Left lung (tissue), 10 donors: Measurements from ENCODE around the gene YPEL3. TPM values are rescaled to one million over a fixed set of nuclear protein-coding genes. Genes with fewer than 3 reads are reported as not detected.

Experiments used
- ATAC-seq: fragments of 200-7000 bp; cut with Tn5 transposase; one replicate; pipeline ENCODE4 v1.9.1; 2020; ENCODE audit warnings: moderate library complexity
- DNase-seq, 4 donors: peaks; one replicate each; pipeline ENCODE4 v3.0.0-alpha.2; 2013 to 2020
- H3K27ac ChIP-seq, 2 donors: fragments of 200-600 bp; sonication (generic) in 1 of 2; one replicate each; pipeline versions ENCODE4 v1.5.0 to v1.8.0; 2020 to 2021
- H3K27me3 ChIP-seq, 2 donors: fragments of 200-600 bp; sonication (generic) in 1 of 2; one replicate each; pipeline versions ENCODE4 v1.5.0 to v1.8.0; 2020 to 2021
- H3K36me3 ChIP-seq, 2 donors: fragments of 200-600 bp; sonication (generic) in 1 of 2; one replicate each; pipeline versions ENCODE4 v1.5.0 to v1.8.0; 2020 to 2021
- H3K4me1 ChIP-seq, 2 donors: fragments of 200-600 bp; one replicate each; pipeline ENCODE4 v1.8.0; 2021
- H3K4me3 ChIP-seq, 2 donors: fragments of 200-600 bp; sonication (generic) in 1 of 2; one replicate each; pipeline versions ENCODE4 v1.5.0 to v1.8.0; 2020 to 2021; ENCODE audit warnings: mild to moderate bottlenecking in 1 of 2
- H3K9me3 ChIP-seq, 2 donors: fragments of 200-600 bp; sonication (generic) in 1 of 2; one replicate each; pipeline versions ENCODE4 v1.5.0 to v1.8.0; 2020 to 2021
- CTCF ChIP-seq, 2 donors: fragments of 200-600 bp; sonication (generic) in 1 of 2; IDR thresholded peaks; one replicate each; pipeline versions ENCODE4 v1.5.0 to v1.8.0; 2021; ENCODE audit warnings: antibody characterized with exemption in 2 of 2
- intact Hi-C, 2 donors: fragments of 100-400 bp; cut with DNase I; formaldehyde crosslinking; loops; one replicate each; pipeline versions ENCODE4 v1.11.2 to v1.14.2; 2022
- polyA plus RNA-seq, 6 donors: library from polyadenylated mRNA; unstranded; fragments of 120-200 nt; gene quantifications; one replicate each; pipeline ENCODE4 v1.2.1, GENCODE V29; 2013; ENCODE audit not compliant: insufficient read length in 6 of 6
- total RNA-seq, 2 donors: library from RNA; stranded (reverse); fragmentation: NEBNext Ultra II Directional; extraction: Animal tissue kit (Norgen Biotek cat#: 25700); gene quantifications; one replicate each; pipeline ENCODE4 v1.2.1, GENCODE V29; 2021
- donor health status: DM: no; HTN: yes; CAD: no.
- donor health status: DM: no; HTN: no; CAD: no.

YPEL3 gene
- total and polyA plus RNA-seq, 8 donors = 48.8 to 79.5 (median 55.9) TPM

DNA sequence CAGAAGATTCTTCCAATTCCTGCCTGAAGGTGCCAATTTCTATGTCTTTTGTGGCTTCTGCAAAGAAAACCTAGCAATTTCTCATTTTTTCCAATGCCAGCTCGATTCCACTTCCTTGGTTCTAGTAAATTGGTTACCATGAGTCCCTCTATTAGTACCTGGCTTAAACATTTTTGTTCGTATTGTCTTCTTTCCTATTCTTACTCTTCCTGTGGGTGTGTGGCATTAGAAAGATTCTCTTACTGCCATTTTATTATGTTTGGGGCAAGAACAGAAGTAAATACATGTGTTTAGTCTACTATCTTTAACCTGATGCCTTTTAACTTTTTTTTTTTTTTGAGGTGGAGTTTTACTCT is 47.3 kb upstream of the YPEL3 start:
- intact Hi-C loops = no loop called here
- no peak for TF ChIP-seq CTCF (IDR thresholded peaks at IDR 0.05)
- DNase-seq = no peak

DNA sequence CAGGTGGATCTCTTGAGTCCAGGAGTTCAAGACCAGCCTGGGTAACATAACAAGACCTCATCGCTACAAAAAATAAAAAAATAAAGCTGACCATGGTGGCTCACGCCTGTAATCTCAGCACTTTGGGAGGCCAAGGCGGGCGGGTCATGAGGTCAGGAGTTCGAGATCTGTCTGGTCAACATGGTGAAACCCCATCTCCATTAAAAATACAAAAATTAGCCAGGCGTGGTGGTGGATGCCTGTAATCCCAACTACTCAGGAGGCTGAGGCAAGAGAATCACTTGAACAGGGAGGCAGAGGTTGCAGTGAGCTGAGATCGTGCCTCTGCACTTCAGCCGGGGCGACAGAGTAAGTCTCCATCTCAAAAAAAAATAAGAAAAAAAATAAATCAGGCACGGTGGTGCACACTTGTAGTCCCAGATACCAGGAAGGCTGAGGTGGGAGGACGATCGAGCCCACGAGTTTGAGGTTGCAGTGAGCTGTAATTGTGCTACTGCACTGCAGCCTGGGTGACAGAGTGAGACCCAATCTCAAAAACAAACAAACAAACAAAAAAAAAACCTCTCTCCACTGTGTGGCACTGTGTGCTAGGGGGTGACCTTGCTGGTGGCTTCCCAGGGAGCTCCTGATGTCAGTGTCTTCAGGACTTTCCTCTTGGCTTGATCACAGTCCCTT is 46.8 kb upstream of the YPEL3 start:
- DNase-seq = no peak

More for the DNA sequence above, 47.3 kb upstream of the YPEL3 start:
- no peaks in the 10 kb centered on the region for H3K36me3 ChIP-seq
- ATAC-seq = no peak
- peaks cover 0 to 22% of the 10 kb centered on the region in 2 donors for H3K4me1 ChIP-seq
- H3K9me3 ChIP-seq = no peaks in the 10 kb centered on the region
- no peak overlapping the region for H3K4me3 ChIP-seq
- H3K27me3 ChIP-seq = no peaks in the 10 kb centered on the region
- H3K27ac ChIP-seq = no peak overlapping the region

DNA sequence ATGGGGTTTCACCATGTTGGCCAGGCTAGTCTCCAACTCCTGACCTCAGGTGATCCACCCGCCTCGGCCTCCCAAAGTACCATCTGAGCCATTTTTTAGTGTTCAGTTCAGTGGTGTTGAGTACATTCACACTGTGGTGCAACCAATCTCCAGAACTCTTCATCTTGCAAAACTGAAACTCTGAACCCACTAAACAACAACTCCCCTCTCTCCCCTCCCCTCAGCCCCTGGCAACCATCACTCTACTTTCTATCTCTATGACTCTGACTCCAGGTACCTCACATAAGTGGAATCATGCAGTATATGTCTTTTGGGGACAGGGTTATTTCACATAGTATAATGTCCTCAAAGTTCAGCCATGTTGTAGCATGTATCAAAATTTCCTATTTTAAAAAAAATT is 45.7 kb upstream of the YPEL3 start:
- Histone ChIP-seq H3K27ac (no peak overlapping the region), H3K36me3 (no peaks in the 10 kb centered on the region), H3K27me3 (no peaks in the 10 kb centered on the region), H3K4me1 (peaks cover 0 to 29% of the 10 kb centered on the region in 2 donors), H3K9me3 (no peaks in the 10 kb centered on the region), H3K4me3 (no peak overlapping the region)
- ATAC-seq (no peak), DNase-seq (no peak)
- no peak for TF ChIP-seq CTCF (IDR thresholded peaks at IDR 0.05)
- intact Hi-C loops = no loop called here

More for the DNA sequence above, 46.8 kb upstream of the YPEL3 start:
- H3K4me3 ChIP-seq = no peak overlapping the region
- TF ChIP-seq CTCF (IDR thresholded peaks at IDR 0.05) = no peak
- no peak overlapping the region for H3K27ac ChIP-seq
- H3K27me3 ChIP-seq = no peaks in the 10 kb centered on the region
- ATAC-seq = peak; percentile 32
- H3K36me3 ChIP-seq = no peaks in the 10 kb centered on the region
- intact Hi-C loops = no loop called here
- H3K4me1 ChIP-seq = peaks cover 0 to 27% of the 10 kb centered on the region in 2 donors
- no peaks in the 10 kb centered on the region for H3K9me3 ChIP-seq

- intact Hi-C loops = no loop called here
- ATAC-seq (peak; percentile 27), DNase-seq (no peak)
- Histone ChIP-seq H3K27ac (peak overlapping the region in 1 of 2 donors; percentile 54), H3K27me3 (no peaks in the 10 kb centered on the region), H3K4me3 (no peak overlapping the region), H3K4me1 (peaks cover 0 to 32% of the 10 kb centered on the region in 2 donors), H3K9me3 (no peaks in the 10 kb centered on the region), H3K36me3 (no peaks in the 10 kb centered on the region)
- TF ChIP-seq CTCF (IDR thresholded peaks at IDR 0.05) = no peak
Observed at GRCh38 chr16:30139583-30140481, 43.8 kb upstream of the YPEL3 start.

DNA sequence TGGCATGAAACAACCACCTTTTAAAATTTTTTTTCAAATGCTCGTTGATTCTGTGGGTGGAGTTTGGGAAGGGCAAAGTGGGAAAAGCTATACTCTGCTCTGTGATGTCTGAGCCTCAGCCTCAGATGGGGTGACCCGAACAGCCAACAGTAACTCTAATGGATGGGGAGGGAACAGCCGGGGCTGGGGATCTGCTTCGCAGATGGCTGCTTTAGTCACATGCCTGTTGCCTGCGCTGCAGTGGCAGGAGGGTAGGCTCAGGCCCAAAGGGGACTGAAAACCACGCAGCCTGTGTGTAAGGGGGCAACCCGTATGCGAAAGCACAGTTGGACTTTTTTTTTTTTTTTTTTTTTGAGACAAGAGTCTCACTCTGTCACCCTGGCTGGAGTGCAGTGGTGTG is 41.9 kb upstream of the YPEL3 start:
- no peak for TF ChIP-seq CTCF (IDR thresholded peaks at IDR 0.05)
- Histone ChIP-seq H3K27me3 (no peaks in the 10 kb centered on the region), H3K4me3 (no peak overlapping the region), H3K4me1 (peaks cover 0 to 32% of the 10 kb centered on the region in 2 donors), H3K36me3 (no peaks in the 10 kb centered on the region), H3K9me3 (no peaks in the 10 kb centered on the region), H3K27ac (no peak overlapping the region)
- intact Hi-C loops = no loop called here
- DNase-seq (no peak), ATAC-seq (no peak)
